Measurements from ENCODE around the gene PRKACA. TPM values are rescaled to one million over a fixed set of nuclear protein-coding genes. Genes with fewer than 3 reads are reported as not detected.
"Not testable (repeated sequence)": the region's sequence is repeated elsewhere in the genome, so short reads cannot be mapped to it uniquely, and the experiment has no call there.

PRKACA gene
- total and polyA plus RNA-seq, 2 donors (not counting 1 experiment from before 2014, with no cell fraction given) = 43.6 to 67.4 TPM

- Histone ChIP-seq H3K4me2 (ENCODE audit: extremely low read depth, insufficient read depth, low read length) (no peak overlapping the region), H2AFZ (ENCODE audit: low read length) (no peak overlapping the region), H3K4me3 (replicated peaks in 1 of 4; ENCODE audit: control extremely low read depth in 1 of 4, insufficient read depth in 1 of 4, low read depth in 3 of 4, low read length in 4 of 4) (no peak overlapping the region), H3K9ac (ENCODE audit: insufficient read depth, low read length) (no peak overlapping the region), H3K36me3 (ENCODE audit: control insufficient read depth, insufficient read depth, low read length) (no peaks in the 10 kb centered on the region), H3K9me3 (ENCODE audit: control insufficient read depth, insufficient read depth, low read depth, low read length) (no peaks in the 10 kb centered on the region), H3K27ac (ENCODE audit: insufficient read depth, low read length) (no peak overlapping the region), H3K79me2 (ENCODE audit: control insufficient read depth, insufficient read depth, low read length) (no peaks in the 10 kb centered on the region), H3K27me3 (ENCODE audit: control insufficient read depth, insufficient read depth, low read length) (no peaks in the 10 kb centered on the region), H3K4me1 (ENCODE audit: control insufficient read depth, extremely low read depth, insufficient read depth, low read length) (no peaks in the 10 kb centered on the region), H4K20me1 (ENCODE audit: control insufficient read depth, extremely low read depth, insufficient read depth, low read length) (no peaks in the 10 kb centered on the region)
- TF ChIP-seq EZH2 (IDR thresholded peaks at IDR 0.05; ENCODE audit: low read length, missing control alignments) (no peak), CTCF (conservative IDR thresholded peaks at IDR 0.05 in 1 of 2, IDR thresholded peaks at IDR 0.05 in 1 of 2; ENCODE audit: low read depth in 1 of 2, low read length in 2 of 2) (no peak)
- no peak for DNase-seq (ENCODE audit: low read depth in 2 of 2)
Observed at GRCh38 chr19:14051980-14052379, 65.6 kb downstream of the PRKACA start.

- not testable (repeated sequence) for H3K36me3 ChIP-seq (ENCODE audit: control insufficient read depth, insufficient read depth, low read length); H3K9ac ChIP-seq (ENCODE audit: insufficient read depth, low read length); H3K9me3 ChIP-seq (ENCODE audit: control insufficient read depth, insufficient read depth, low read depth, low read length); H3K4me1 ChIP-seq (ENCODE audit: control insufficient read depth, extremely low read depth, insufficient read depth, low read length); DNase-seq (ENCODE audit: low read depth in 2 of 2); H3K27me3 ChIP-seq (ENCODE audit: control insufficient read depth, insufficient read depth, low read length); H3K4me2 ChIP-seq (ENCODE audit: extremely low read depth, insufficient read depth, low read length); H3K27ac ChIP-seq (ENCODE audit: insufficient read depth, low read length); H3K4me3 ChIP-seq (replicated peaks in 1 of 4; ENCODE audit: control extremely low read depth in 1 of 4, insufficient read depth in 1 of 4, low read depth in 3 of 4, low read length in 4 of 4); H3K79me2 ChIP-seq (ENCODE audit: control insufficient read depth, insufficient read depth, low read length); H4K20me1 ChIP-seq (ENCODE audit: control insufficient read depth, extremely low read depth, insufficient read depth, low read length); H2AFZ ChIP-seq (ENCODE audit: low read length)
Observed at GRCh38 chr19:14050961-14051360, 66.6 kb downstream of the PRKACA start.

GRCh38 chr19:14050512-14050911, 67.0 kb downstream of the PRKACA start:
- Histone ChIP-seq H3K9me3 (ENCODE audit: control insufficient read depth, insufficient read depth, low read depth, low read length) (no peaks in the 10 kb centered on the region), H3K4me1 (ENCODE audit: control insufficient read depth, extremely low read depth, insufficient read depth, low read length) (no peaks in the 10 kb centered on the region), H3K4me3 (replicated peaks in 1 of 4; ENCODE audit: control extremely low read depth in 1 of 4, insufficient read depth in 1 of 4, low read depth in 3 of 4, low read length in 4 of 4) (no peak overlapping the region), H4K20me1 (ENCODE audit: control insufficient read depth, extremely low read depth, insufficient read depth, low read length) (no peaks in the 10 kb centered on the region), H3K27me3 (ENCODE audit: control insufficient read depth, insufficient read depth, low read length) (no peaks in the 10 kb centered on the region), H3K79me2 (ENCODE audit: control insufficient read depth, insufficient read depth, low read length) (no peaks in the 10 kb centered on the region), H3K36me3 (ENCODE audit: control insufficient read depth, insufficient read depth, low read length) (no peaks in the 10 kb centered on the region), H2AFZ (ENCODE audit: low read length) (no peak overlapping the region), H3K9ac (ENCODE audit: insufficient read depth, low read length) (no peak overlapping the region), H3K4me2 (ENCODE audit: extremely low read depth, insufficient read depth, low read length) (no peak overlapping the region), H3K27ac (ENCODE audit: insufficient read depth, low read length) (no peak overlapping the region)
- DNase-seq (ENCODE audit: low read depth in 2 of 2) = no peak
- no peak for TF ChIP-seq CTCF (conservative IDR thresholded peaks at IDR 0.05 in 1 of 2, IDR thresholded peaks at IDR 0.05 in 1 of 2; ENCODE audit: low read depth in 1 of 2, low read length in 2 of 2)
- TF ChIP-seq EZH2 (IDR thresholded peaks at IDR 0.05; ENCODE audit: low read length, missing control alignments) = no peak

All from fibroblast of lung (primary cell).